Mucosa of gallbladder (tissue), 1 donor: ENCODE data around the gene UCHL5. TPM values are rescaled to one million over a fixed set of nuclear protein-coding genes. Genes with fewer than 3 reads are reported as not detected.
"Not testable (repeated sequence)": the region's sequence is repeated elsewhere in the genome, so short reads cannot be mapped to it uniquely, and the experiment has no call there.

Experiments
- DNase-seq: peaks from one replicate; pipeline ENCODE4 v3.0.0-alpha.2; 2020; ENCODE audit warnings: low spot score
- total RNA-seq: library from RNA; stranded (reverse); gene quantifications from one replicate; pipeline ENCODE4 v1.2.1, GENCODE V29; 2021
- donor health status: DM: no; HTN: no; CAD: no.

UCHL5 gene
- total RNA-seq, 1 donor from 2014 or later: 20.7 TPM

DNA sequence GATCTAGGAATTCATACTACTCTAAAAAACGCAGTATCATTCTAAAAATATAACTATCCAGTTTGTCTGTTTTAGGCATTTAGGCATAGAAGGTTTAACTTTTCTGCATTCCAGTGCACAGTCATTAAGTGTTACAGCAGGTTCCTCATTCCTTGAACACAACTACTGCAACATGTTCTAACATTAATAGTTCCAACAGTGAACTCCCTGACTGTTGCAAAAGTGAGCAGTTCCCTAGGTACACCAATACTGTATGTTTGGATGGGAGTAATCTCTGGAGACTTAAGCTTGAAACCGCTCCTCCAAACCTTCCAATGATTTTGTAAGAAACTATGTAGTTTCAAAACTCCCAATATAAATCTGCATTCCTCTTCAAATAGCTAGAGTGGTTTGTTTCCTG, 46.2 kb downstream of the UCHL5 start:
- no peak for DNase-seq

GRCh38 chr1:193011406-193011805, 47.8 kb downstream of the UCHL5 start:
- DNase-seq: no peak

GRCh38 chr1:193009501-193009900, 49.7 kb downstream of the UCHL5 start:
- no peak for DNase-seq

- DNase-seq: no peak
Measured at GRCh38 chr1:193005785-193006184, 53.4 kb downstream of the UCHL5 start.

GRCh38 chr1:192998536-192998935, 60.6 kb downstream of the UCHL5 start:
- DNase-seq: no peak

DNA sequence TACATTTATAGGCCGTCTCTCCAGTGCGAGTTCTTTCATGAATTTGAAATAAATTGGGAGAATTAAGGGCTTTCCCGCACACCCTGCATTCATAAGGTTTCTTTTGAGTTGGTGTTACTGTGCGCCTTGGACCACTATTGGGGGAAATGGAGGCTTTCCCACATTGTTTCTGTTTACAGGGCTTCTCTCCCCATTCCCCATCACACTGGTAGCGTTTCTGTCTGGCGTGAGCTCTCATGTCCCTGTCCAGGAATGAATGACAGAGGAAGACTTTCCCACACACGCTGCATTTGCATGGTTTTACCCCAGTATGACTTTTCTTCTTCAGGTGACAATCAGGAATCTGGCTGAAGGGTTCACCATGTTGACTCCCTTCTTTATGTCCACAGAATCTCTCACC, 65.0 kb downstream of the UCHL5 start:
- no peak for DNase-seq

- no peak for DNase-seq
Measured at GRCh38 chr1:192993426-192994085, 65.6 kb downstream of the UCHL5 start.

DNA sequence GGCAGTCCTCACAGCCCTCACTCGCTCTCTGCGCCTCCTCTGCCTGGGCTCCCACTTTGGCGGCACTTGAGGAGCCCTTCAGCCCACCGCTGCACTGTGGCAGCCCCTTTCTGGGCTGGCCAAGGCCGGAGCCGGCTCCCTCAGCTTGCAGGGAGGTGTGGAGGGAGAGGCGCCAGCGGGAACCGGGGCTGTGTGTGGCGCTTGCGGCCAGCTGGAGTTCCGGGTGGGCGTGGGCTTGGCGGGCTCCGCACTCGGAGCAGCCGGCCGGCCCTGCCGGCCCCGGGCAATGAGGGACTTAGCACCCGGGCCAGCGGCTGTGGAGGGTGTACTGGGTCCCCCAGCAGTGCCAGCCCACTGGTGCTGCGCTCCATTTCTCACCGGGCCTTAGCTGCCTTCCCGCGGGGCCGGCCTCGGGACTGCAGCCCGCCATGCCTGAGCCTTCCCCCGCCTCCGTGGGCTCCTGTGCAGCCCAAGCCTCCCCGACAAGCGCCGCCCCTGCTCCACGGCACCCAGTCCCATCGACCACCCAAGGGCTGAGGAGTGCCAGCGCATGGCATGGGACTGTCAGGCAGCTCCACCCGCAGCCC, 72.3 kb downstream of the UCHL5 start:
- not testable (repeated sequence) for DNase-seq

- DNase-seq: no peak
Measured at GRCh38 chr1:192986110-192986747, 72.9 kb downstream of the UCHL5 start.

GRCh38 chr1:192984080-192984479, 75.1 kb downstream of the UCHL5 start:
- no peak for DNase-seq

DNA sequence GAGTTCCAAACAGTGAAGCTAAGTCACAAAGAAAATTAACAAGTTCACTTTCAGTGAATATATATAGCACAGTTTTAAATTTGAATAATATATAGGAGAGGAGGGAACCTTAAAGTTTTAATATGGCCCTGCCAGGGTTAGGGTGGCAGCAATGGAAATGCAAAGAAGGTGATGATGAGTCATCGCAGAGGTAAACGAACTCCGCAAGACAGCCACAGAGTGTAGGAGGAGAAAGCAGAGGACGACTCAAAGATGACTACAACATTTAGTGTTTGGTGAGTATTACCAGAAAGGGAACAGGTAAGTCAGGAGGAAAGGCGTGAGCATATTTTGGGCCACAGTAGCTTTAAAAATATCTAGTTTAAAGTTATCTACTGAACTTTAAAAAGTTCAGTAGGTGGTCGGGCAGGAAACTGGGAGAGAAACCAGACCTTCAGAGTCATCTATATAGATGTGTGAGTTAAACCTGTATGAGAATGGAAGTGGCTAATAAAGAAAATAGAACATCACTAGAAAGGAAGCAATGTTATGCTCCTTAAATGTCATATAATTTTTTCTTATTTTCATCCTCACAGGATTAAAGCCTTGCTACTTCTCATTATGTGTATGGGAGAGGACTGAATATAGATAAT, 75.7 kb downstream of the UCHL5 start:
- DNase-seq: no peak

- no peak for DNase-seq
Measured at GRCh38 chr1:192980856-192981255, 78.3 kb downstream of the UCHL5 start.

- DNase-seq: not testable (repeated sequence)
Measured at GRCh38 chr1:192980334-192980733, 78.8 kb downstream of the UCHL5 start.

- DNase-seq: no peak
Measured at GRCh38 chr1:192979542-192979941, 79.6 kb downstream of the UCHL5 start.

DNA sequence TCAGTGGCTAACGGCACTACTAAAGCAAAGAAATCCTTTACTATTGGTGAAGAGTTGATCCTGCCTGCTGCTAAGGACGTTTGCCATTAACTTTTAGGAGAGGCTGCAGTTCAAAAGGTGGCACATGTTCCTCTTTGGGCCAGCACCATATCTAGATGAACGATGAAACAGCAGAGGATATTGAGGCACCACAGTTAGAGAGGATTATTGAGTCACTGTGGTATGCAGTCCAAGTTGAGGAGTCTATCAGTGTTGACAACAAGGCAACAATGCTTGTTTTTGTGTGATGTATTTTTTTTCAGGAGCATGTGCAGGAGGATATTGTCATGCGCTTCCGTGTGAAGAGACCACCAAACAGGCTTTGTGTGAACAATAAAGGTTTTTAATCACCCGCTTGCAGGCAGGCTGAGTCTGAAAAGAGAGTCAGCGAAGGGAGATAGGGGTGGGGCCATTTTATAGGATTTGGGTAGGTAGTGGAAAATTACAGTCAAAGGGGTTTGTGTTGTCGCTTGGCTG, 80.9 kb downstream of the UCHL5 start:
- DNase-seq: no peak

- no peak for DNase-seq
Measured at GRCh38 chr1:192977089-192977706, 82.0 kb downstream of the UCHL5 start.

GRCh38 chr1:192976576-192976975, 82.6 kb downstream of the UCHL5 start:
- DNase-seq: no peak

- no peak for DNase-seq
Measured at GRCh38 chr1:192974701-192975100, 84.5 kb downstream of the UCHL5 start.

- no peak for DNase-seq
Measured at GRCh38 chr1:192973988-192974387, 85.2 kb downstream of the UCHL5 start.

DNA sequence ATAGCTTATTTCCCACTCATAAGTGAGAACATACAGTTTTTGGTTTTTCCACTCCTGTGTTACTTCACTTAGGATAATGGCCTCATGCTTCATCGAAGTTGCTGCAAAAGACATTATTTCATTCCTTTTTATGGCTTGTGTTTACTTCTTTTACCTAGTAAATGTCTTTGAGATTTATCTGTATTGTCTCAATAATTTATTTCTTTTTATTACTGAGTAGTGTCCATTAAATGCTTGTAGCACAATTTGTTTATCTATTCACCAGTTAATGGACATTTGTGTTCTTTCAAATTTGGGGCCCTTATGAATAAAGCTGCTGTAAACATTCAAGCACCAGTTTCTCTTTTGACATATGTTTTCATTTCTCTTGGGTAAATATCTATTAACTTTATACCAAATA, 86.0 kb downstream of the UCHL5 start:
- no peak for DNase-seq

DNA sequence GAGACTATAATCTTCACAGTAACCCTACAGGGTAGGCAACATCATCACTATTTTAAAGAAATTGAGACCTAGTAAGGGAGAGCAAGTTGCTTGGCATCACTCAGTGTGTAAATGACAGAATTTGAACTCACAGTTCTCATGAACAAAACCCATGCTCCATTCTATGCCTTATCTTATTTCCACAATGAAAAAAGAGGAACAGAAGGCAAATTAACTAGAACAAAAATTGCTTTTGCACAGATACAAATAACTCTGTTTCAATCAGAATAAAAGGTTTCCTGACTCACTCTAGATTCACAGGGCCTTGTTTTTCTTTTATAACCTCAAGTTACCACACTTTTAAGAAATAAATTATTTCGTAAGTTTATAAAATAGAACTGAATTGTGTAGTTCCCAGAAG, 90.1 kb downstream of the UCHL5 start:
- DNase-seq: no peak

- no peak for DNase-seq
Measured at GRCh38 chr1:192968323-192968722, 90.8 kb downstream of the UCHL5 start.
